SK-N-SH treated with all-trans-retinoic acid at 6 μM for 48 hours (cell line): ENCODE results near the gene TICRR.
"Not testable (repeated sequence)": the region's sequence is repeated elsewhere in the genome, so short reads cannot be mapped to it uniquely, and the experiment has no call there.

ENCODE experiments used
- ARNTL ChIP-seq: fragments of 450-650 bp; formaldehyde crosslinking; IDR thresholded peaks from 2 replicates; pipeline ENCODE4 v1.5.0; 2020; ENCODE audit warnings: low read depth, mild to moderate bottlenecking, moderate library complexity, borderline replicate concordance
- BACH2 ChIP-seq: fragments of 250-450 bp; sonication (Bioruptor Pico); IDR thresholded peaks from 2 replicates; pipeline ENCODE4 v1.9.0; 2021; ENCODE audit warnings: mild to moderate bottlenecking, borderline replicate concordance
- GLIS3 ChIP-seq: fragments of 250-450 bp; sonication (Bioruptor Pico); IDR thresholded peaks from 2 replicates; pipeline ENCODE4 v1.5.0; 2020; ENCODE audit warnings: mild to moderate bottlenecking, moderate library complexity
- RARB ChIP-seq: fragments of 250-450 bp; sonication (Bioruptor Pico); IDR thresholded peaks from 2 replicates; pipeline ENCODE4 v1.8.0; 2021; ENCODE audit warnings: mild to moderate bottlenecking, moderate library complexity
- SNAI2 ChIP-seq: fragments of 250-450 bp; sonication (Bioruptor Pico); IDR thresholded peaks from 2 replicates; pipeline ENCODE4 v1.5.0; 2020; ENCODE audit warnings: mild to moderate bottlenecking, moderate library complexity
- TOX ChIP-seq: fragments of 250-450 bp; sonication (Bioruptor Pico); IDR thresholded peaks from 2 replicates; pipeline ENCODE4 v1.8.0; 2021; ENCODE audit warnings: mild to moderate bottlenecking, moderate library complexity, borderline replicate concordance
- ZFP3 ChIP-seq: fragments of 250-450 bp; sonication (Bioruptor Pico); IDR thresholded peaks from 2 replicates; pipeline ENCODE4 v1.5.0; 2020; ENCODE audit warnings: mild to moderate bottlenecking, moderate library complexity
- ZFP30 ChIP-seq: fragments of 450-650 bp; formaldehyde crosslinking; IDR thresholded peaks from 2 replicates; pipeline ENCODE4 v1.5.0; 2022; ENCODE audit warnings: mild to moderate bottlenecking, moderate library complexity
- ZNF565 ChIP-seq: fragments of 450-650 bp; formaldehyde crosslinking; conservative IDR thresholded peaks from 2 replicates; pipeline ENCODE4 v1.5.0; 2020; ENCODE audit warnings: low read depth, mild to moderate bottlenecking, moderate library complexity
- ZNF70 ChIP-seq: fragments of 450-650 bp; formaldehyde crosslinking; IDR thresholded peaks from 2 replicates; pipeline ENCODE4 v1.5.0; 2020; ENCODE audit warnings: mild to moderate bottlenecking, moderate library complexity
- TF ChIP-seq, protein P1 (sequence below): fragments of 250-450 bp; sonication (Bioruptor Pico); IDR thresholded peaks from 2 replicates; pipeline ENCODE4 v1.8.0; 2021; ENCODE audit warnings: low read depth, mild to moderate bottlenecking, moderate library complexity, borderline replicate concordance

DNA sequence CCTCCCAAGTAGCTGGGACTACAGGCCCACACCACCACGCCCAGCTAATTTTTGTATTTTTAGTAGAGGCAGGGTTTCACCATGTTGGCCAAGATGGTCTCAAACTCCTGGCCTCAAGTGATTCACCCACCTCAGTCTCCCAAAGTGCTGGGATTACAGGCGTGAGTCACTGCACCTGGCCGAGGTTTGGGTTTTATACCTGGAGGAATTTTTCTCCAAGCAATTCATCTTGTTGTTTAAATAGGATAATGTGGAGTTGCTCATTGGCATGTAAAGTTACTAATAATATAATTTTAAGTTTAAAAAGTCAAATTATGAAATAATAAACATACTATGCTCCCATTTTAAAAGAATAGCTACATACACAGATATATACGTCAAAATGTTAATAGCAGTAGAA is 26.1 kb upstream of the TICRR start:
- not testable (repeated sequence) for TF ChIP-seq ZNF70 (CRISPR knock-in tag); ZFP3; SNAI2 (CRISPR knock-in tag); GLIS3 (CRISPR knock-in tag); RARB (CRISPR knock-in tag); ZNF565 (CRISPR knock-in tag); TOX; ARNTL; BACH2 (CRISPR knock-in tag); ZFP30 (CRISPR knock-in tag)
- TF ChIP-seq, protein P1, sequence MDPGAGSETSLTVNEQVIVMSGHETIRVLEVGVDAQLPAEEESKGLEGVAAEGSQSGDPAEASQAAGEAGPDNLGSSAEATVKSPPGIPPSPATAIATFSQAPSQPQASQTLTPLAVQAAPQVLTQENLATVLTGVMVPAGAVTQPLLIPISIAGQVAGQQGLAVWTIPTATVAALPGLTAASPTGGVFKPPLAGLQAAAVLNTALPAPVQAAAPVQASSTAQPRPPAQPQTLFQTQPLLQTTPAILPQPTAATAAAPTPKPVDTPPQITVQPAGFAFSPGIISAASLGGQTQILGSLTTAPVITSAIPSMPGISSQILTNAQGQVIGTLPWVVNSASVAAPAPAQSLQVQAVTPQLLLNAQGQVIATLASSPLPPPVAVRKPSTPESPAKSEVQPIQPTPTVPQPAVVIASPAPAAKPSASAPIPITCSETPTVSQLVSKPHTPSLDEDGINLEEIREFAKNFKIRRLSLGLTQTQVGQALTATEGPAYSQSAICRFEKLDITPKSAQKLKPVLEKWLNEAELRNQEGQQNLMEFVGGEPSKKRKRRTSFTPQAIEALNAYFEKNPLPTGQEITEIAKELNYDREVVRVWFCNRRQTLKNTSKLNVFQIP (CRISPR knock-in tag), result not testable (repeated sequence)
